GM12865 (cell line): ENCODE results near the gene RASGEF1C.

ENCODE experiments used
- DNase-seq: peaks from one replicate; pipeline ENCODE4 v3.0.0; 2010; ENCODE audit warnings: low read depth
- H3K4me3 ChIP-seq: 2 replicates; pipeline ENCODE4 v1.5.1; 2011; ENCODE audit warnings: mild to moderate bottlenecking, low read depth, low read length, control low read depth
- CTCF ChIP-seq: IDR thresholded peaks from 2 replicates; pipeline ENCODE4 v1.5.1; 2011; ENCODE audit warnings: low read length, control low read depth, low read depth, inconsistent platforms; ENCODE audit not compliant: insufficient read depth; ENCODE audit errors: missing control alignments

Gene RASGEF1C

GRCh38 chr5:180235846-180236245 is 26.8 kb upstream of the RASGEF1C start:
- DNase-seq: no peak
- H3K4me3 ChIP-seq: no peak overlapping the region
- no peak for TF ChIP-seq CTCF

GRCh38 chr5:180235077-180235476 is 26.1 kb upstream of the RASGEF1C start:
- DNase-seq: no peak
- no peak for TF ChIP-seq CTCF
- no peak overlapping the region for H3K4me3 ChIP-seq

- no peak for DNase-seq
- TF ChIP-seq CTCF: no peak
- H3K4me3 ChIP-seq: no peak overlapping the region
Measured at GRCh38 chr5:180234271-180234670, 25.3 kb upstream of the RASGEF1C start.

GRCh38 chr5:180233729-180234128 is 24.7 kb upstream of the RASGEF1C start:
- no peak for DNase-seq
- H3K4me3 ChIP-seq: no peak overlapping the region
- no peak for TF ChIP-seq CTCF

- DNase-seq: no peak
- TF ChIP-seq CTCF: no peak
Measured at GRCh38 chr5:180230017-180230416, 21.0 kb upstream of the RASGEF1C start.

GRCh38 chr5:180222056-180222455 is 13.0 kb upstream of the RASGEF1C start:
- no peak for TF ChIP-seq CTCF
- DNase-seq: no peak
- no peak overlapping the region for H3K4me3 ChIP-seq

More at GRCh38 chr5:180230017-180230416, 21.0 kb upstream of the RASGEF1C start:
- no peak overlapping the region for H3K4me3 ChIP-seq

GRCh38 chr5:180217797-180218196 is 8.8 kb upstream of the RASGEF1C start:
- H3K4me3 ChIP-seq: no peak overlapping the region
- DNase-seq: no peak
- TF ChIP-seq CTCF: no peak
